ENCODE results near the gene UBE2H. TPM values are rescaled to one million over a fixed set of nuclear protein-coding genes. Genes with fewer than 3 reads are reported as not detected.

The UBE2H gene
- total RNA-seq: 100 to 1,000 TPM in 2 of 4 donors, 10 to 100 TPM in 2; 63.2 to 154 (median 101) TPM

DNA sequence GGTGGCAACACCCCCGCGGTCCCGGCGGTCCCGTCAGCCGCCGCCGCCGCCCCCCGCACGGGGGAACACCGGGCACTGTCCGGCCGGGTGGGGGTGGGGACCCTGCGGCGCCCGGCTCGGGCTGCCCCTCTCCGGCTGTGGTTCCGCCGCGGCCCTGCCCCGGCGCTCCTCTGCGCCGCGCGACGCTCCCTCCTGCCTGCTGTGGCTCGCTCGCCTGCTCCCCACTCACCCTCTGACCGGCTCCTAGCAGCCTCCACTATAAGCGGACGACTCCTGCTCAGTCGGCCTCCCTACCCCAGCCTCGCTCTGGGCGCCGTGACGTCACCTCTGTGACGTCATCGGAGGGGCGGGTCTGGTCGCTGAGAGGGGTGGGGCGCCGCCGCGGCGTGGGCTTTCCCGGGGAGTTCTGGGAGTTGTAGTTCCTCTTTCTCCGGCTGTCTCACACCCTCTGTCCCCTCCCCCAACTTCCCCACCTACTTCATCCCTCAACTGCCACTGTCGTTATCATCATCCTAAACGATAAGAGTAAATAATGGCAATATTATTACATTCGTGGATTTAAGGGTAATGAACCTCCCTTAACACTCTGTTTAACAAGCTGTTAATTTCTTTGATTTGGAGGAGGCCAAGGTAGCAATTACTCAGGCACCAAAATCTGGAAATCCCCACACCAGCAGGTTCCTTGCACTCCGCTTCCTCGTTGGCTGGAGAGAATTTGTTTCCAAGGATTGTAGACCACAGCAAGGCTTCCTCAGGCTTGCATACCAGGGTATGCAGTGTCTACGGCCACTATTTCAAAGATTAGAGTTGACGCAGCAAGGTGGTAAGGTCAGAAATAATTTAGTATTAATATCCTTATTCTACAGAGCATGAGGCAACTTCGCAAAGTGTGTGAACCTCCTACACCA lies at the start of gene UBE2H:
Gene UBE2H, minus strand, starts transcription at position 308 of the 908 bp plus-strand sequence. CDS start 405 bp downstream, outside the sequence.
- intact Hi-C loops (cut with DNase I; ENCODE audit: low total_unique reads): no loop called here
- WGBS, 2 donors: 7% methylated on average over 40 to 46 of the region's 58 CpGs
- TF ChIP-seq, protein P1, sequence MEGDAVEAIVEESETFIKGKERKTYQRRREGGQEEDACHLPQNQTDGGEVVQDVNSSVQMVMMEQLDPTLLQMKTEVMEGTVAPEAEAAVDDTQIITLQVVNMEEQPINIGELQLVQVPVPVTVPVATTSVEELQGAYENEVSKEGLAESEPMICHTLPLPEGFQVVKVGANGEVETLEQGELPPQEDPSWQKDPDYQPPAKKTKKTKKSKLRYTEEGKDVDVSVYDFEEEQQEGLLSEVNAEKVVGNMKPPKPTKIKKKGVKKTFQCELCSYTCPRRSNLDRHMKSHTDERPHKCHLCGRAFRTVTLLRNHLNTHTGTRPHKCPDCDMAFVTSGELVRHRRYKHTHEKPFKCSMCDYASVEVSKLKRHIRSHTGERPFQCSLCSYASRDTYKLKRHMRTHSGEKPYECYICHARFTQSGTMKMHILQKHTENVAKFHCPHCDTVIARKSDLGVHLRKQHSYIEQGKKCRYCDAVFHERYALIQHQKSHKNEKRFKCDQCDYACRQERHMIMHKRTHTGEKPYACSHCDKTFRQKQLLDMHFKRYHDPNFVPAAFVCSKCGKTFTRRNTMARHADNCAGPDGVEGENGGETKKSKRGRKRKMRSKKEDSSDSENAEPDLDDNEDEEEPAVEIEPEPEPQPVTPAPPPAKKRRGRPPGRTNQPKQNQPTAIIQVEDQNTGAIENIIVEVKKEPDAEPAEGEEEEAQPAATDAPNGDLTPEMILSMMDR (IDR thresholded peaks at IDR 0.05): no peak
- peak in 1 of 2 donors; percentile 90 for TF ChIP-seq POLR2A (IDR thresholded peaks at IDR 0.05)
- DNase-seq (ENCODE audit: low spot score in 2 of 2): peak; percentile 89 to 98
- H3K4me3 ChIP-seq (ENCODE audit: low read depth, poor library complexity, severe bottlenecking): peak within 1 kb of the TSS; percentile 92

DNA sequence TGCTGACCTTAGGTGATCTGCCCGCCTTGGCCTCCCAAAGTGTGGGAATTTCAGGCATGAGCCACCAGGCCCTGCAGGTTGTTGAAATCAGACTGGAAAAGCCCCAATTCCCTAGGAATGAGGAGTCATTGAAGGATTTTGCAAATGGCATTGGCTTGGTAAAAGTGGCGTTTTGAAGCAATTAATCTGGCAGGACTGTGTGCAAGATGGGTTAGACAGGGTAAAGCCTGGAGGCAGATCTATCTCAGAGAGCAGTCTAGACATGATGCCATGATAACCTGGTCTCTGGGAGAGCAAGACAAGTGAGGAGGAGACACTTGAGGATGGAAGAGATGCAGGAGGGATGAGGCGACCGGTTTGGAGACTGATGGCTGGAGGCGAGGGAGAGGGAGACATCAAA lies 45.7 kb upstream of the UBE2H start:
- intact Hi-C loops (cut with DNase I; ENCODE audit: low total_unique reads): no loop called here
- DNase-seq (ENCODE audit: low spot score in 2 of 2): no peak
- TF ChIP-seq POLR2A (IDR thresholded peaks at IDR 0.05): no peak
- TF ChIP-seq, protein P1 (IDR thresholded peaks at IDR 0.05): no peak
- WGBS, 2 donors: 78 to 85% methylated on average over 5 of the region's 5 CpGs
- H3K4me3 ChIP-seq (ENCODE audit: low read depth, poor library complexity, severe bottlenecking): no peak overlapping the region

DNA sequence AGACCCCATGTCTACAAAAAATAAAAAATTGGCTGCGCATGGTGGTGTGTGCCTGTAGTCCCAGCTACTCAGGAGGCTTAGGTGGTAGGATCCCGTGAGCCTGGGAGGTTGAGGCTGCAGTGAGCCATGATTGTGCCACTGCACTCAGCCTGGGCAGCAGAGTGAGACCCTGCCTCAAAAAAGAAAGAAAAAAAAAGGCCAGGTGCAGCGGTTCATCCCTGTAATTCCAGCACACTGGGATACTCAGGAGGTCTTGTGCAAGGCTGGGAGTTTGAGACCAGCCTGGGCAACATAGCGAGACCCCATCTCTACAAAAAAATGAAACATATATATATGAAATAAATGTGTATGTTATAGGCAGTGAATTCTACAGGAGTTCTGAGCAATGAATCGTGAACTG lies 44.5 kb upstream of the UBE2H start:
- intact Hi-C loops (cut with DNase I; ENCODE audit: low total_unique reads): no loop called here
- no peak for DNase-seq (ENCODE audit: low spot score in 2 of 2)
- WGBS, 2 donors: 70 to 78% methylated on average over 5 of the region's 5 CpGs
- no peak for TF ChIP-seq POLR2A (IDR thresholded peaks at IDR 0.05)
- TF ChIP-seq, protein P1 (IDR thresholded peaks at IDR 0.05): no peak
- no peak overlapping the region for H3K4me3 ChIP-seq (ENCODE audit: low read depth, poor library complexity, severe bottlenecking)

DNA sequence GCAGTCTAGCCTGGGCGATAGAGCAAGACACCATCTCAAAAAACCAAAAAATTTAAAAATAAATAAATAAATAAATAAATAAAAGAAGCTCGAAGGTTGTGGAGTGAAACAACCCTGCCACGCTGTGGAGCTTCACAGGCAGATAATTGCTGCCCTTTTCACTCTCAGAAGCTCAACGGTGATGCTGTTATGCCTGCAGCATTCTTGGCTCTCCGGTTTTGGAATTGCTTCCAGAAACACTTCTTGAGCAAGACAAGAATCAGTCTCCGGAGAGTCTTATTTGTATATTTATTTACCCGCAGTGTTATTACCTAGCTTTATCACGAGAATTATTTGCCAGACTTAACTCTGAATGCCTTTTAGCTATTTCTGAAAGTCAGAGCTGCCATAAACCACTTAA lies 40.5 kb upstream of the UBE2H start:
- H3K4me3 ChIP-seq (ENCODE audit: low read depth, poor library complexity, severe bottlenecking): no peak overlapping the region
- WGBS, 2 donors: 39 to 40% methylated on average over 8 of the region's 8 CpGs
- intact Hi-C loops (cut with DNase I; ENCODE audit: low total_unique reads): no loop called here
- no peak for TF ChIP-seq POLR2A (IDR thresholded peaks at IDR 0.05)
- TF ChIP-seq, protein P1 (IDR thresholded peaks at IDR 0.05): no peak
- peak in 1 of 2 donors; percentile 17 for DNase-seq (ENCODE audit: low spot score in 2 of 2)

DNA sequence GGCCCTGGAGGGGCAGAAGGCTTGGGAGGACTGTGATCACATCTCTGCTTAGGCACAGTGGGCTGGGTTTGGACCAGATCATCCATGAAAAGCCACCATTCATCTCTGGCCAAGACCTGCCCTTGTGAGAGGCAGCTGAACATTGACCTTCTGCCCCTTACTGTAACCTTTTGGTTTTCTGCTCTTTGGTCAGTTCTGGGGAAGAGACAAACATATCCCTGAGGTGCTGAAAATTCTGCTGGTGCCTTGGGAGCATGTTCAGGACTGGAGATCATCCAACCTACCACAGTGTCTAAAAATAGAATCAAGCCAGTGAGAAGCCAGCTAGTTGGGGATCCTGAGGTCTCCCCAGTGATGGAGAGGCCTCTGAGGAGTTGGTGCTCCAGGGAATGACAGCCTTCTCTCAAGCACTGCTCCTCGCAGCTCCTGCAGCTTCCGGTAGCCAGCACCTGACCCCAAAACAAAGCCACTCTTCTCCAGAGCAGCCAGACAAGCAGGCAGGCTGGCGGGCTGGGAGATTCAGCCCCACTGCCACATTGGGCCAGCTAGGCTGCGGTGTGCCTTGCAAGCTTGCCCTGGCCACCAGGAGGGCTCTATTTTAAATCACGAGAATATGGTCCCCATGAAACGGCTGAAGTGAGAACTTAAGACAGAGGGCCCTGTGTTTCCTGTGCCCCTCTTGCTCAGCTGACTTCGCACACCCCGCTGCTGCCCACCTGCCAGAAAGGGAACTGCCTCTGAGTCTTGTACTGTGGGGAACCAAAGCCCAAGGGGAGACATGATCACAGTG lies 37.8 kb upstream of the UBE2H start:
- no peak for TF ChIP-seq POLR2A (IDR thresholded peaks at IDR 0.05)
- TF ChIP-seq, protein P1 (IDR thresholded peaks at IDR 0.05): no peak
- intact Hi-C loops (cut with DNase I; ENCODE audit: low total_unique reads): no loop called here
- H3K4me3 ChIP-seq (ENCODE audit: low read depth, poor library complexity, severe bottlenecking): no peak overlapping the region
- no peak for DNase-seq (ENCODE audit: low spot score in 2 of 2)
- 83 to 87% methylated on average over 8 of the region's 8 CpGs for WGBS, 2 donors
